SH-SY5Y (cell line): ENCODE results near the gene CPNE4.

Experiments used
- GATA2 ChIP-seq: IDR thresholded peaks from 2 replicates; pipeline ENCODE4 v1.6.1; 2011; ENCODE audit warnings: mild to moderate bottlenecking, low read depth, low read length
- GATA3 ChIP-seq: IDR thresholded peaks from 2 replicates; pipeline ENCODE4 v1.6.1; 2011; ENCODE audit warnings: low read depth, mild to moderate bottlenecking, low read length, moderate library complexity

DNA sequence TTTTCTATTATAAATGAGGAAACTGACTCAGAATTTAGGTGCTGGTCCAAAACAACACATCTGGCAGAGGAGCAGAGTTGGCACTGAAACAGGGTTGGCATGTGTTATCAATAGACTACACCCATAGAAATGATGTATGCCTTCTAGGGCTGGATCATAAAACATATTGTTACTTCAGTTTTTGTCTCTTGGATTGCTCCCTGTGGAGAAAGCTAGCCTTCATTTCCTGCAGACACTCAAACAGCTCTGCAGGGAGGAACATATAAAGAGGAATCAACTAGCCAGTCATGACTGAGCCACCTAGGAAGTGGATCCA is 531.5 kb downstream of the CPNE4 start:
- no peak for TF ChIP-seq GATA2
- no peak for TF ChIP-seq GATA3
